ENCODE results near the gene NPHP4.

The NPHP4 gene

GRCh38 chr1:5992026-5992813, at the start of gene NPHP4:
Gene NPHP4, minus strand, starts transcription at chr1:5992425. Its CDS starts 6,136 bp downstream, at chr1:5986289.
- DNase-seq, result peak; percentile 98 to 99

- peak; percentile 13 to 20 for DNase-seq
These were observed 49.3 kb upstream of the NPHP4 start for GRCh38 chr1:6041432-6042062.

- no peak for DNase-seq
These were observed 48.7 kb upstream of the NPHP4 start for GRCh38 chr1:6040861-6041415.

GRCh38 chr1:6040444-6040843, 48.2 kb upstream of the NPHP4 start:
- DNase-seq, result no peak

- no peak for DNase-seq
These were observed 46.8 kb upstream of the NPHP4 start for GRCh38 chr1:6039031-6039430.

GRCh38 chr1:6038603-6039002, 46.4 kb upstream of the NPHP4 start:
- DNase-seq, result no peak

- no peak for DNase-seq
These were observed 45.1 kb upstream of the NPHP4 start for GRCh38 chr1:6037338-6037762.

- DNase-seq, result no peak
These were observed 43.5 kb upstream of the NPHP4 start for GRCh38 chr1:6035719-6036118.

GRCh38 chr1:6035303-6035702, 43.1 kb upstream of the NPHP4 start:
- no peak for DNase-seq

GRCh38 chr1:6034750-6035096, 42.5 kb upstream of the NPHP4 start:
- no peak for DNase-seq

GRCh38 chr1:6033986-6034749, 41.9 kb upstream of the NPHP4 start:
- DNase-seq, result peak; percentile 24 to 46

- DNase-seq, result no peak
These were observed 40.9 kb upstream of the NPHP4 start for GRCh38 chr1:6033124-6033523.

GRCh38 chr1:6030547-6031261, 38.5 kb upstream of the NPHP4 start:
- no peak for DNase-seq

GRCh38 chr1:6030132-6030531, 37.9 kb upstream of the NPHP4 start:
- DNase-seq, result no peak

GRCh38 chr1:6029351-6029750, 37.1 kb upstream of the NPHP4 start:
- DNase-seq, result no peak

- peak; percentile 42 to 46 for DNase-seq
These were observed 36.0 kb upstream of the NPHP4 start for GRCh38 chr1:6028042-6028850.

GRCh38 chr1:6027591-6027990, 35.4 kb upstream of the NPHP4 start:
- DNase-seq, result peak; percentile 16 to 19

GRCh38 chr1:6026095-6026809, 34.0 kb upstream of the NPHP4 start:
- DNase-seq, result peak; percentile 88 to 91

GRCh38 chr1:6025269-6026094, 33.3 kb upstream of the NPHP4 start:
- no peak for DNase-seq

GRCh38 chr1:6024376-6024775, 32.2 kb upstream of the NPHP4 start:
- no peak for DNase-seq

Measured in stimulated activated CD4-positive, alpha-beta T cell treated with anti-CD3 and anti-CD28 coated beads, Interleukin-2, amount 100 ng/mL, for 48 hours (primary cell).